WERI-Rb-1 (cell line): ENCODE measurements around the gene SLC2A4RG.

Experiments
- DNase-seq: peaks from one replicate; pipeline ENCODE4 v3.0.0-alpha.2; 2020
- H3K27ac ChIP-seq: fragments of 250-450 bp; sonication (Bioruptor Pico); 2 replicates; pipeline ENCODE4 v1.5.1; 2020; ENCODE audit warnings: mild to moderate bottlenecking, moderate library complexity
- H3K27me3 ChIP-seq: fragments of 250-450 bp; sonication (Bioruptor Pico); 2 replicates; pipeline ENCODE4 v1.5.1; 2021; ENCODE audit warnings: mild to moderate bottlenecking, low read depth, moderate library complexity; ENCODE audit not compliant: insufficient read depth, severe bottlenecking
- H3K36me3 ChIP-seq: fragments of 250-450 bp; sonication (Bioruptor Pico); 2 replicates; pipeline ENCODE4 v1.5.1; 2020; ENCODE audit warnings: mild to moderate bottlenecking, moderate library complexity
- H3K4me3 ChIP-seq: 2 replicates; pipeline ENCODE4 v1.5.1; 2011; ENCODE audit warnings: low read depth, mild to moderate bottlenecking, control low read depth, low read length
- H3K9me3 ChIP-seq: fragments of 250-450 bp; sonication (Bioruptor Pico); 2 replicates; pipeline ENCODE4 v1.5.1; 2021; ENCODE audit warnings: mild to moderate bottlenecking, moderate library complexity; ENCODE audit not compliant: severe bottlenecking
- TF ChIP-seq, protein P1 (sequence below): IDR thresholded peaks from 2 replicates; pipeline ENCODE4 v1.5.1; 2011; ENCODE audit warnings: low read depth, mild to moderate bottlenecking, control low read depth, inconsistent platforms, low read length

The SLC2A4RG gene

DNA sequence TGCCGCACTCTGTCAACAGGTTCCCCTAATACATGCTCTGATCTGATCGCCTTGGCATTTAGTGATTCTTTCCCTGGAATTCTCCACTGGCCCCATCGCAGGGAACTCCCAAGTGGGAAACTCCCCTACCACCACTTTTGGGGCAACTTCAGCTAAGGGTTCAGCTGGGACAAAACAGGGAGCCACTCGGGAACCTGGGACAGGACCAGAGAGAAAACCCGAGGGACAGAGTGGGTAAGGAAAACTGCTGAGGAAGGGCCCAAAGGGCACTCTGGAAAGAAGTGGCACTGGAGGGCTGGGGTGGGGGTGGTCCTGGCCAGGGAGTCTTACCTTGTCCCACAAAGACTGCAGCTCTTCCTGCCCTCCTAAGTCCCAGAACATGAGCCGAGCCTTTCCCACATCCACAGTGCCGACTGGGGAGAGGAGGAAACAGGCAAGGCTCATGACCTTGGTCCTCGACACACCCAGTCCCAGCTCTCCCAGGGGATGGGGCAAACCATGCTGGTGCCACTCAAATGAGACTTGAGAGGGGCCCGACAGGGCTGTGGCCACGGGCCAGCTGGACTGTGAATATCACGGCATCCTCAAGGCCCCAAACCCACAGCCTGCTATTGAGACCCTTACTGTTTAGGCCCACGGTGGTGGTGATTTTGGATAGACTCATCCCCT, 33.4 kb upstream of the SLC2A4RG start:
- no peak overlapping the region for H3K27ac ChIP-seq
- H3K36me3 ChIP-seq: peaks cover 60% of the 10 kb centered on the region
- H3K9me3 ChIP-seq: no peaks in the 10 kb centered on the region
- no peak for DNase-seq
- no peaks in the 10 kb centered on the region for H3K27me3 ChIP-seq
- H3K4me3 ChIP-seq: no peak overlapping the region
- TF ChIP-seq, protein P1, sequence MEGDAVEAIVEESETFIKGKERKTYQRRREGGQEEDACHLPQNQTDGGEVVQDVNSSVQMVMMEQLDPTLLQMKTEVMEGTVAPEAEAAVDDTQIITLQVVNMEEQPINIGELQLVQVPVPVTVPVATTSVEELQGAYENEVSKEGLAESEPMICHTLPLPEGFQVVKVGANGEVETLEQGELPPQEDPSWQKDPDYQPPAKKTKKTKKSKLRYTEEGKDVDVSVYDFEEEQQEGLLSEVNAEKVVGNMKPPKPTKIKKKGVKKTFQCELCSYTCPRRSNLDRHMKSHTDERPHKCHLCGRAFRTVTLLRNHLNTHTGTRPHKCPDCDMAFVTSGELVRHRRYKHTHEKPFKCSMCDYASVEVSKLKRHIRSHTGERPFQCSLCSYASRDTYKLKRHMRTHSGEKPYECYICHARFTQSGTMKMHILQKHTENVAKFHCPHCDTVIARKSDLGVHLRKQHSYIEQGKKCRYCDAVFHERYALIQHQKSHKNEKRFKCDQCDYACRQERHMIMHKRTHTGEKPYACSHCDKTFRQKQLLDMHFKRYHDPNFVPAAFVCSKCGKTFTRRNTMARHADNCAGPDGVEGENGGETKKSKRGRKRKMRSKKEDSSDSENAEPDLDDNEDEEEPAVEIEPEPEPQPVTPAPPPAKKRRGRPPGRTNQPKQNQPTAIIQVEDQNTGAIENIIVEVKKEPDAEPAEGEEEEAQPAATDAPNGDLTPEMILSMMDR: no peak

DNA sequence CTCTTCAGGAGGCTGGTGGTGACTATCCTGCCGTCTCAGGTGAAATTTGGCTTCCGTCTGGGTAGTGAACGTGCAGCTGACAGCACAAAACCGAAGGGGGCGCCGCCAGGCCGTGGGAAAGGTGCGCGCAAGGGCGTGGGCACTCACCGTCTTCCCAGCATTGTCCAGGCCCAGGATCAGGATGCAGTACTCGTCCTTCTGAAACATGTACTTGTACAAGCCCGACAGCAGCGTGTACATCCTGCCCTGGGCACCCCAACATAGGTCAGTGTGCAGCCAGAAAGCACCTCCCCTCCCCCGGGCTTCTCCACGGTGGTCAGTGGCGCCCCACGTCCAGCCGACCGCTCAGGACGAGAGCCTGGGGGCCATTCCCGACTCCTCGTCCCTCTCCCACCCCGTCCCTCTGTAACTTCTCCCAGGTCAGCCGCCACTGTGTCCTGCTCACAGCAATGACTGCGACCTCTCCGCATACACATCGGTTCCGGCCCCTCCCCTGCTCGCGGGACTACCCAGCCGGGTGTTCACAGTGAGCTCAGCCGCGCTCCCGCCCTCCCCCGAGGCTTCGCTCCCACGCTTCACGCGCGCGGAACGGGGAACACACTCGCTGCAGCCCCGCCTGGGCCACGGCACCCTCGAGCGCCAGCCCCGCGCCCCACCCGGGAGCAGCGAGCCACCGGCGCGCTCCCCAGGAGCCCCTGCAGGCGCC, 32.6 kb upstream of the SLC2A4RG start:
- Histone ChIP-seq H3K27ac (peak overlapping the region; percentile 94), H3K36me3 (peaks cover 69% of the 10 kb centered on the region), H3K4me3 (peak overlapping the region; percentile 61), H3K27me3 (no peaks in the 10 kb centered on the region), H3K9me3 (no peaks in the 10 kb centered on the region)
- DNase-seq: peak; percentile 80
- TF ChIP-seq, protein P1: peak; percentile 82

DNA sequence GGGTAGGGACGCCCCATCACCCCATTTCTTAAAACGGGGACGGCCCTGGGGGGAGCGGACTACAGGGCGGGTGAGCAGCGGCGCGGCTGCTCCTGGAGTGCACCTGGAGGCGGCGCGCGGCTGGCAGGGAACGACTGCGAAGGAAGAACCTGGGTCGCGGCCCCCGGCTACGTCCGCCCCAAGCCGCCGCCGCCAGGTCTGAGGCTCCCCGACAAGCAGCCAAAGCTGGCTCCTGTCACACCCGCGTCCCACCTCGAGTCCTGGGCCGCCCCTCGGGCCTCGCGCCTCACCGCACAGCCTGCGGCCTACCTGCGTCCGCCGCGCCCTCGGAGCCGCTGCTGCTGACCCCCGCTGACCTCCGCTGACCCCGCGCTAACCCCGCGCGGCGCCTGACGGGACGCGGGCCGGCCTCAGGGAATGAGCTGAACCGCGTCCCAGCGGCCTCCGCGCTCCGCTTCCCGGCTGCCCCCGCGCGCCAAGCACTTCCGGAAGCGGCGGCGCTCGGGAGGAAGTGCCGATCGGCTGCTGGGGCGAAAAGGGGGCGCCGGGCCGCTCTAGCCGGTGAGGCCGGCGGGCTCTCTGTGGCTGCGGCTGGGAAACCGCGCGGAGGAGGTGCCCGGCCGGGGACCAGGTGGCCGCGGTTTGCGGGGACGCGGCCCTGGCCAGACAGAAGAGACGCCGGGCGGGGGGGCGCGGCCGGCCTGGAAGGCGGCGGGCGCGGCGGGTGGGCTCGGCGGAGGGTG, 31.8 kb upstream of the SLC2A4RG start, which contains the start of the genes ARFRP1 and ZGPAT:
ARFRP1 (minus strand) TSS at position 419 of the 743 bp plus-strand sequence. CDS start 885 bp downstream, outside the sequence.
ZGPAT (plus strand) TSS at position 482 of the 743 bp plus-strand sequence. CDS start 542 bp downstream, outside the sequence.
- DNase-seq: peak; percentile 86
- Histone ChIP-seq H3K4me3 (peak within 1 kb of the TSS; percentile 61), H3K27ac (peak within 1 kb of the TSS; percentile 94), H3K27me3 (no peaks in the 10 kb centered on the region), H3K9me3 (no peaks in the 10 kb centered on the region), H3K36me3 (peaks cover 76% of the 10 kb centered on the region)
- TF ChIP-seq, protein P1: no peak

DNA sequence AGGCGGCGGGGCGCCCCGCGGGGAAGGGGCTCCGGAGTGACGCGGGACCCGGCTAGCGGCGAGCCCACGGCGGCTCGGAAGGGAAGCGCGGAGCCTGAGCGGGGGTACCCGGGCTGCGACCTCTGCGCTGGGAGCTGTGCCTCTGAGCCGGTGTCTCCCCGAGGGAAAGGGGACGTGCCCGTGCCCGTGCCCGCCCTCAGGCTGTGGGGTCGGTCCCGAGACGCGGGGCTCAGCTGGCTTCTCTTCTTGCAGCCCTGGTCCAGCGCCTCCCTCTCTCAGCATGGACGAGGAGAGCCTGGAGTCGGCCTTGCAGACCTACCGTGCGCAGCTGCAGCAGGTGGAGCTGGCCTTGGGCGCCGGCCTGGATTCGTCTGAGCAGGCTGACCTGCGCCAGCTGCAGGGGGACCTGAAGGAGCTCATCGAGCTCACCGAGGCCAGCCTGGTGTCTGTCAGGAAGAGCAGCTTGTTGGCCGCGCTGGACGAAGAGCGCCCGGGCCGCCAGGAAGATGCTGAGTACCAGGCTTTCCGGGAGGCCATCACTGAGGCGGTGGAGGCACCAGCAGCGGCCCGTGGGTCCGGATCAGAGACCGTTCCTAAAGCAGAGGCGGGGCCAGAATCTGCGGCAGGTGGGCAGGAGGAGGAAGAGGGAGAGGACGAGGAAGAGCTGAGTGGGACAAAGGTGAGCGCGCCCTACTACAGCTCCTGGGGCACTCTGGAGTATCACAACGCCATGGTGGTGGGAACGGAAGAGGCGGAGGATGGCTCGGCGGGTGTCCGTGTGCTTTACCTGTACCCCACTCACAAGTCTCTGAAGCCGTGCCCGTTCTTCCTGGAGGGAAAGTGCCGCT, 31.1 kb upstream of the SLC2A4RG start:
- Histone ChIP-seq H3K4me3 (peak overlapping the region; percentile 61), H3K36me3 (peaks cover 82% of the 10 kb centered on the region), H3K27me3 (no peaks in the 10 kb centered on the region), H3K9me3 (no peaks in the 10 kb centered on the region), H3K27ac (peak overlapping the region; percentile 94)
- peak; percentile 16 for DNase-seq
- TF ChIP-seq, protein P1: no peak

DNA sequence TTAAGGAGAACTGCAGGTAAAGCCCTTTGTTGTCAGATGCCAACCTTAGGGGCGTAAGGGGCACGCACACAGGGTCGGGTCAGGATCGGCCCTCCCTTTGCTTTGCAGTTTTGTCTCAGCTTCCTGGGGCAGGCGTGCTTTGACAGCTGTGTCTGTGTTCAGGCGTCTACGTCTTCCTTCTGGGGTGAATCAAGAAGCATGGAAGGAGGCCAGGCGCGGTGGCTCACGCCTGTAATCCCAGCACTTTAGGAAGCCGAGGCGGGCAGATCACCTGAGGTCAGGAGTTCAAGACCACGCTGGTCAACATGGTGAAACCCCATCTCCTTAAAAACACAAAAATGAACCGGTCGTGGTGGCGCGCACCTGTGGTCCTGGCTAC, 30.4 kb upstream of the SLC2A4RG start:
- no peak overlapping the region for H3K27ac ChIP-seq
- no peaks in the 10 kb centered on the region for H3K27me3 ChIP-seq
- peaks cover 80% of the 10 kb centered on the region for H3K36me3 ChIP-seq
- TF ChIP-seq, protein P1: no peak
- H3K4me3 ChIP-seq: no peak overlapping the region
- H3K9me3 ChIP-seq: no peaks in the 10 kb centered on the region
- DNase-seq: no peak
